Jurkat, Clone E6-1 (cell line): ENCODE results near the gene ZSCAN26.
A peak's percentile ranks its signal among the peaks of the same experiment; 100 is the strongest.

Experiments used
- DNase-seq: peaks from one replicate; pipeline ENCODE4 v3.0.0-alpha.2; 2011; ENCODE audit warnings: low read depth, low spot score
- H3K4me3 ChIP-seq: 2 replicates; pipeline ENCODE4 v1.5.1; 2011; ENCODE audit warnings: mild to moderate bottlenecking, low read length, control low read depth, moderate library complexity

The ZSCAN26 gene

DNA sequence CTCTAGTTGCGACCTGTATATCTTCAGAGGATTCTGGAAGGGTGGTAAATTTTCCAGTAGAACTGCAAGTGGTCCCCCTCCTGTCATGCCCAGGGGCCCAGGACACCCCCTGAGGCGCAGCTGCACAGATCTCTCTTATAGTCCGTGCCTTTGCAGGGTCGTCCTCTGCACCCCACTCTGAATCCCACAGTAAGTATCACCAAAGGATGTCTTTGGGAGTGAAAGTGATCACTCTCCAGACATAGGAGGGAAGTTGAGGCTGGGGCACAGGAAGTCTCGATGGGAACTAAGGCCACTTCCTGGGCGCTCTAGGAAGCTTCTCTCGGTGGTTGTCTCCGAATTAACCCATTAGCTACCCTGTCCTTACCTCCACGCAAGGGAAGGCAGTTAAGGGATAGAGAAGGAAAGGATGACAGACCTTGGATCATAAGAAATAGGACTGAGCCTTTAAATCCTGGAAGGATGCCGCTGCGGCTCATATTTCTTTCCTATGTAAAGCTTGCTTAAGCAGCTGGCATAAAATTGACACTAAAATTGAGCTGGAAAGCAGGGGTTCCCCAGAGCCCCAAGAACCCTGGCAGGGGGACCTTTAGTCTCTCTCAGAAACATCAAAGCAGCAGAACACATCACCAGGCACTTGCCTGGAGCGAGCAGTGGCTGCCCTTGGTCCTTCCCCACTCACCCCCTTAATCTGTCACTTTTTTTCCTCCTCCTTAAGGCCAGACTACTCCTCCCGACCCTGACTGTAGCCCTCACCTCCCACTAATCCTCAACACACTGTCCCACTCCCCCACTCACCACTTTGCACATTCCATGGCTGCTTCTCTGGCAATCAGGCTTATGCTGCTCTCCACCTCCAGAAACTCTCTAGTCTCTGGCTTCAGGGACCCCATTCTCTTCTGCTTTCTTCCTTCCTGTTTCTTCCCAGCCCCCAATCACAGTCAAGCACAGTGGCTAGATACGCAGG lies 14.7 kb upstream of the ZSCAN26 start, which contains the start of gene ZKSCAN4:
ZKSCAN4 (minus strand) TSS at position 261 of the 967 bp plus-strand sequence. CDS start 289 bp downstream, outside the sequence.
- peak within 1 kb of the TSS; percentile 88 for H3K4me3 ChIP-seq
- DNase-seq, result peak; percentile 91

- DNase-seq, result no peak
- no peak overlapping the region for H3K4me3 ChIP-seq
Observed at GRCh38 chr6:28254121-28254519, 12.8 kb upstream of the ZSCAN26 start.

GRCh38 chr6:28257042-28257441 lies 9.9 kb upstream of the ZSCAN26 start:
- H3K4me3 ChIP-seq, result no peak overlapping the region
- DNase-seq, result no peak

DNA sequence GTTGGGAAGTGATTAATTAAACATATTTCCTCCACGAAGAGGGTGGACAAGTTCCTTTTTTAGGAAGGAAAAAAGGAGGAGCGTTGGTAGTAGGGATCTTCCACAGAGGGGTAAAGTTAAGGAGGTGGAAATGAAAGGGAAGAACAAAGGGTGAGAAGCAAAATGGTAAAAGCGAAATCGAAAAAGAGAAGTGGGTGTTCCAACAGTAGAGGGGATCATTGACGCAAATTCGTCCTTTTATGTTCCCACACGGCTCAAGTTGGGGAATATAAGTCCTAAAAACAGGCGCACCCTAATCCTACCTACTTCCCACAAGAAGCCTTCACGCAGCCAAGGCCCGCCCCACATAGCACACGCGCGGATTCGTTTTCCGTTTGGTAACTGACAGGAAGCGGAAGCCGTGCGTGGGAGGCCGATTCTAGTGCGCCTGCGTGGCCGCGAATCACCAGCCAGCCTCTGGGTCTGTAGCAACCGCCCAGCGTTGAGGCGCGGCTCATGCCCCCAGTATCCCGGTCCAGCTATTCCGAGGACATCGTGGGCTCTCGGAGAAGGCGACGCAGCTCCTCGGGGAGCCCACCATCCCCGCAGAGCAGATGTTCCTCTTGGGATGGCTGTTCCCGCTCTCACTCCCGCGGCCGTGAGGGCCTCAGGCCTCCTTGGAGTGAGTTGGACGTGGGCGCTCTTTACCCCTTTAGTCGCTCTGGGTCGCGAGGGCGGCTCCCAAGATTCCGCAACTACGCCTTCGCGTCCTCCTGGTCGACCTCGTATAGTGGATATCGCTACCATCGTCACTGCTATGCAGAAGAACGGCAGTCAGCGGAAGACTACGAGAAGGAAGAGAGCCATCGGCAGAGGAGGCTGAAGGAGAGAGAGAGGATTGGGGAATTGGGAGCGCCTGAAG lies 7.8 kb upstream of the ZSCAN26 start, which contains the start of gene NKAPL:
NKAPL (plus strand) TSS at position 421 of the 901 bp plus-strand sequence; CDS start at position 496, 75 bp downstream.
- no peak within 1 kb of the TSS for H3K4me3 ChIP-seq
- DNase-seq, result no peak

DNA sequence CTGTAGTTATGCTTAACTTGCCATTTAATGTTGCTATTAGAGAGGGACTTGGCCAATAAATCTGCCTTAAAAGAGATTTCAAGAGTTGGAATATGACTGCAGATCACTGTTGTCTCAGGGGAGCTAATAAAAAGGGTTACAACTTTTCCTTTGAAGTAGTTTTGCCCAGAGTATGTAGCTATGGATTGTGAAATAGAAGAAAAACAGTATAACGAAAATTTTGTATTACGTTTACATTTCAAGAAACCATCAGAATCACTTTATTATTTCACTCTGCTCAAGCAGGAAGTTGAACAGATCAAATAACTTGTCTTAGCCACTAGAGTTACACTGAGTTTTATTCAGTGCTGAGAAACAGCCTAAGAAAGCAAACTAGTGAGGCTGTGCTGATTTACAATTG lies 3.0 kb upstream of the ZSCAN26 start:
- no peak for DNase-seq
- no peak overlapping the region for H3K4me3 ChIP-seq

GRCh38 chr6:28264834-28265401 lies 2.0 kb upstream of the ZSCAN26 start:
- no peak overlapping the region for H3K4me3 ChIP-seq
- no peak for DNase-seq

- DNase-seq, result no peak
- H3K4me3 ChIP-seq, result peak overlapping the region; percentile 71
Observed at GRCh38 chr6:28266563-28266961, 381 bp upstream of the ZSCAN26 start.

GRCh38 chr6:28267695-28268059 lies 734 bp downstream of the ZSCAN26 start:
- DNase-seq, result no peak
- H3K4me3 ChIP-seq, result peak overlapping the region; percentile 71

DNA sequence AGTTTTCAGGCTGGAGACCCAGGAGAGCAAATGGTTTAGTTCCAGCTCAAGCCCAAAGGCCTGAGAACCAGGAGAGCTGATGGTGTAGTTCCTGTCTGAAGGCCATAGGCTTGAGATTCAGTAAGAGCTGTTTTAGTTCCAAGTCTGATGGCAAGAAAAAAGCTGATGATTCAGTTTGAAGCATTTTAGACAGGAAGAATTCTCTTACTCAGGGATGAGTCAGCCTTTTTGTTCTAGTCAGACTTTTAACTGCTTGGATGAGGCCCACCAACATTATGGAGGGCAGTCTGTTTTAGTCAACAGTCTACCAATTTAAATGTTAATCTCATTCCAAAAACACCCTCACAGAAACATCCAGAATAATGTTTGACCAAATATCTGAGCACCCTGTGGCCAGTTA lies 2.5 kb downstream of the ZSCAN26 start:
- no peak overlapping the region for H3K4me3 ChIP-seq
- no peak for DNase-seq

DNA sequence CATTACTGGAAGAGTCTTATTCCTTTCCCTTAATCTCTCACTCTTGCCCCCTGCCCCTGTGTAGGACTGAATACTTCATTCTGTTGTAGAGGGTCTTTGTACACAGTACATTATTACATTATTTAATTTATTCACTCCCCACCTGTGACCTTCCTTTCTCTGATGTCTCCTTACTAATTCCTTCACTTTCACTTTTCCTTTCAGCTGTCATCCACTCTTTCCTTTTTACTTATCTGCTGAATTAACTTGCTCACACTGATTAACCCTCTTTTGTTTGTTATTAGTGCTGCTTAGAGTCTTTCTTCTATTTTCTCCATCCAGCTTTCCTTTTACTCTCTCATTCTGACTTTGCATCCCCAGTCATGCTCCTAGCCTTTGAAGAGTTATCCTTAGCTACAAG lies 7.9 kb downstream of the ZSCAN26 start:
- H3K4me3 ChIP-seq, result no peak overlapping the region
- no peak for DNase-seq

- no peak overlapping the region for H3K4me3 ChIP-seq
- no peak for DNase-seq
Observed at GRCh38 chr6:28277746-28278145, 10.8 kb downstream of the ZSCAN26 start.

- H3K4me3 ChIP-seq, result peak overlapping the region; percentile 70
- DNase-seq, result no peak
Observed at GRCh38 chr6:28280595-28281287, 13.8 kb downstream of the ZSCAN26 start.

DNA sequence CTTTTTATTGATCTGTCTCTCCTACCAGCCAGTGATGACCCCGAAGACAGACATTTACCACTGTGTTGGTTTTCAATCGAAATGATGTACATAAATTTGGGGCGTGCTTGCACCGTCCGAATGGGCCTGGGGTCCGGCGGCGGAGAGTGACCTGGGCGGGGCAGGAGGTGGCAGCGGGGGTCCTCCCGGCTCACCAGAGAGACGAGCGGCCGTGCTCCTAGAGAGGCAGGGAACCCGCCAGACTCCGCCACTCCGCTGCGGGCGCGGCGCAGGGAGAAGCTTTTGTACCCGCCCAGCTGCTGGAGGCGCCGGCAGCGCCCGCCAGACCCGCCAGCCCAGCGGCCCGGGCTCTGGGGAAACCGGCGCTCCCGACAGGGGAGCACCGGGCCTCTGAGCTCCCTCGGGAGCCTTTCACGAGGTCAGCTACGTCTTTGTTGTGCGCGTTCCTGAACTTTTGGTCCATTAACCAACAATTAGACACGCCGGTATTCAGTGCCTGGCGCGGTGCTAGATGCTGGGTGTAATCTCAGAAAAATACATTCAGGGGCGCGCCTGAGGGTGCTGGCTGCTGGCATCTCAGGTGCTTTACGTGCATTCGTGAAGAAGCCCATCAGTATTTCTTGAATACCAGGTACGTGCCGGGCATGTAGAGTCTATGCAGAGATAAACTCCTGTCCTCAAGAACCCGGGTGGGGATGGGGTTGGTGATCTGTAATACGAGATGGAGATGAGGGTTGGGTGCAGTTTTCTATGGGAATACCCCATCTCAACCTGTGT lies 14.5 kb downstream of the ZSCAN26 start, which contains the start of gene PGBD1:
PGBD1 (plus strand) TSS at position 285 of the 777 bp plus-strand sequence. CDS start 2,242 bp downstream, outside the sequence.
- peak; percentile 59 for DNase-seq
- H3K4me3 ChIP-seq, result peak within 1 kb of the TSS; percentile 70

- no peak for DNase-seq
Observed at GRCh38 chr6:28282926-28283325, 16.0 kb downstream of the ZSCAN26 start.

GRCh38 chr6:28291573-28291972 lies 24.6 kb downstream of the ZSCAN26 start:
- H3K4me3 ChIP-seq, result no peak overlapping the region
- no peak for DNase-seq

More at GRCh38 chr6:28282926-28283325, 16.0 kb downstream of the ZSCAN26 start:
- no peak overlapping the region for H3K4me3 ChIP-seq

DNA sequence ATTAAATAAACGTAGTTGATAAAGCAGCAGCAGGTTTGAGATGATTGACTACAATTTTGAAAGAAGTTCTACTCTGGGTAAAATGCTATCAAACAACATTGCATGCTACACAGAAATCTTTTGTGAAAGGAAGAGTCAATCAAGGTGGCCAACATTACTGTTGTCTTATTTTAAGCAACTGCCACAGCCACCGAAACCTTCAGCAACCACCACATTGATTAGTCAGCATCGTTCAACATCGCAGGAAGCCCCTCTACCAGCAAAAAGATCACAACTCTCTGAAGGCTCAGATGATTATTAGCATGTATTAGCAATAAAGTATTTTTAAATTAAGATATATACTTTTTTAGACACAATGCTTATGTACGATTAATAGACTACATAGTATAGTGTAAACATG lies 28.4 kb downstream of the ZSCAN26 start:
- no peak overlapping the region for H3K4me3 ChIP-seq
- DNase-seq, result no peak

DNA sequence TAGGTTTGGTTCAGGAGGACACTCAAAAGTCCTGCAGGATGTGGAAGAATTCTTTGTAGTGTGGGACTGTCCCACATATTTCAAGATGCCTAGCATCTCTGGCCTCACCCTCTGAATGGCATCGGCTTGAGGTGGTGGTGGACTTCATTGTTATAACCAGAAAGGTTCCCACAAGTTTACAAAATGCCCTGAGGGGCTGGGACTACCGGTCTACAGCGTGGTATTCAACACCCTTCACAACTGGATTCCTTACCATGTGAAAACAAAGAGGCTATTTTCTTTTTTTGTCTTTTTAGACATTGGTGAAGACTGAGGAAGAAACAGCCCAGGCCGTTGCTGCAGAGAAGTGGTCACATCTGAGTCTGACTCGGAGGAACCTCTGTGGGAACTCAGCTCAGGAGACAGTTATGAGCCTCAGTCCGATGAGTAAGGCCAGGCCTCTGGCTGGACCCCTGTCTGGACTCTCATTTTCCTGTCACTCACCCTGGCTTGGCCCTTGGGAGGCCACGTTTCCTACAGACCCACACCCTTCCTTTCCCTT lies 29.6 kb downstream of the ZSCAN26 start:
- H3K4me3 ChIP-seq, result no peak overlapping the region
- no peak for DNase-seq

DNA sequence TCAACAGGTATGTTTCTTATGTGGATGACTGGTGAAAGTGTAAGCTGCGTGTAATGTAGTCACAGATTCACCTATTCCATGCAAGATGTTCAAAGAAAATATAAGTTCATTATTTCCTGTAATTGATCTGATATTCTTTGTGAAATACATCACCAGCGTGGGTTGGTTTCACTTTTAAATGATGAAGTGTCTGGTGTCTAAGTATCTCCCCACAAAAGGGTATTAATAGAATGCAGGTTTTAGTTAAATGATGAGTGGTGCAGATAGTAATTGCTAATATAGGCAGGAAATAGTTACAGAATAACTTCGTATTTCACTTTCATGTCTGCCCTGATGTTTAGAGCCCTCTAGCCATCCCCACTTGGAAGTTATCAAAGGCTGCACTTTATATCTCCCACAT lies 36.6 kb downstream of the ZSCAN26 start:
- no peak overlapping the region for H3K4me3 ChIP-seq
- DNase-seq, result no peak
